ENCODE measurements around the gene MSLN.

The MSLN gene

DNA sequence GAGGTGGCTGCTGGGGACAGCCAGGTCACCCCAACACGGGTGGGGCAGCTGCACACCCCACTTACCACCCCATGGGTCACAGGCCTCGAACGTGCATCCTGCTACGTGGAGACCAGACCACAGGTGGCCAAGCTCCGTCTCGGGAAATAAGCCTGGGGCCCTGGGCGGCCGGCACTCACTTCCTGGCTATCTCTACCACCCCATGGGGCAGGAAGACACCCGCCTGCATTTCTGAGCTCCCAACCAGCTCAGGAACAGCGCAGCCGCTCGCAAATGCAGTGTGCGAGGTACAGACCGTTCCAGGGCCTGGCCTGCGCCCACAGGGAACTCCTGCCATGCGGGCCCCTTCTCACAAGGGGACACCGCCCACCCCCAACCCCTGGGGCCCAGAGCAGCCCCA, 44.9 kb downstream of the MSLN start:
- Histone ChIP-seq H3K4me1 (ENCODE audit: control insufficient read depth in 1 of 2, insufficient read depth in 2 of 2, low read length in 2 of 2) (peaks cover 0 to 10% of the 10 kb centered on the region in 2 donors), H3K27me3 (ENCODE audit: control insufficient read depth in 1 of 2, insufficient read depth in 2 of 2, low read length in 2 of 2) (peaks cover 31 to 34% of the 10 kb centered on the region in 2 donors), H3K4me3 (ENCODE audit: low read depth in 1 of 2, low read length in 2 of 2) (no peak overlapping the region), H3K9ac (ENCODE audit: low read depth in 1 of 2, low read length in 2 of 2) (no peak overlapping the region), H3K27ac (ENCODE audit: low read depth, low read length) (no peak overlapping the region), H3K36me3 (ENCODE audit: control insufficient read depth in 1 of 2, insufficient read depth in 2 of 2, low read length in 2 of 2) (no peaks in the 10 kb centered on the region), H3K9me3 (ENCODE audit: control insufficient read depth in 1 of 2, low read length in 2 of 2) (no peaks in the 10 kb centered on the region)

DNA sequence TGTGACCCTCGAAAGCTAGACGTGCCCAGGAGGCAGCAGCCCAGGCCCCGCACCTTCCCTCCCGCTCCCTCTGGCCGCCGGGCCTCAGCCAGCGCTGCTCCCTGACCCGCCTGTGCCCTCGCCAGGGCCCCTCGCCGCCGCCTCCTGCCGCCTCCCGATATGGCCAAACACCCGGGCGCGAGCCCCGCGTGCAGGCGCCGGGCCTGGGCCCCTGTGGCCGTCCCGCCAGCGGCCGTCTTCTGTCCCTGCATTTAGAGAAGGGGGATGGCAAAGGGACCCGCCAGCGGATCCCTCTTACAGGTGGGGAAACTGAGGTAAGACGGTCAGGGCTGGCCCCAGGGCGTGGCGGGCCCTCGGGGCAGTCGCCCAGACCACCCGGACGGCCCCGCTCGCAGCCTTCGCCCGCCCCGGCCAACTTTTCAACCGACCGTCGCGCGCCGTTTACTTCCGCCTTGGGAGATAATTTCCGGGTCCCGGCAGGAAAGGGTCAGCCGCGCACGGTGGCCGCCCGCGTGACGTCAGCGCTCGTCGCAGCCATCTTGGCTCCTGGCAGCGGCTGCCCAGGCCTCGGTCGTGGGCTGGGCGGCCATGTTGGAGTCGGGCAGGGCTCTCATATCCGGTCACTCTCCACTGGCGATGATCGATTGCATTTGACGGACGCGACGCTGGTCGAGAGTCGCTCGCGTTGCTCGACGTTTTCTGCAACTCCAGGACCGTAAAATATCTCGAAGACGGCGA, 47.0 kb downstream of the MSLN start:
- Histone ChIP-seq H3K27me3 (ENCODE audit: control insufficient read depth in 1 of 2, insufficient read depth in 2 of 2, low read length in 2 of 2) (peaks cover 15 to 18% of the 10 kb centered on the region in 2 donors), H3K4me1 (ENCODE audit: control insufficient read depth in 1 of 2, insufficient read depth in 2 of 2, low read length in 2 of 2) (peaks cover 0 to 10% of the 10 kb centered on the region in 2 donors), H3K9ac (ENCODE audit: low read depth in 1 of 2, low read length in 2 of 2) (peak overlapping the region; percentile 84 to 93), H3K9me3 (ENCODE audit: control insufficient read depth in 1 of 2, low read length in 2 of 2) (no peaks in the 10 kb centered on the region), H3K36me3 (ENCODE audit: control insufficient read depth in 1 of 2, insufficient read depth in 2 of 2, low read length in 2 of 2) (no peaks in the 10 kb centered on the region), H3K27ac (ENCODE audit: low read depth, low read length) (peak overlapping the region; percentile 81), H3K4me3 (ENCODE audit: low read depth in 1 of 2, low read length in 2 of 2) (peak overlapping the region; percentile 78 to 93)

DNA sequence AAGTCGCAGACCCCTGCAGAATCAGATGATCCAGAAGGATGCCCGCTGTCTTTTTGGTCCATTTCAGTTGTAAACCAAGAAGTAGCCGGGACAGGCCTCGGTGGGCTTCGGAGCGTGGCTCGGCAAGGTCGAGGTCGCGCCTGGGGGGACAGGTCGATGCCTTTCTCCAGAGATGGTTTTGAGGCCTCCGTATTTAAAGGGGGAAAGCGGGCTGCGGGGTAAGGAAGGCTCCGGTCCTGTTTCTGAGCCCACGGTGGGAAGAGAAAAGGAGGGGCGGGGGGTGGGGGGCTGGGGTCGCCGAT, 47.5 kb downstream of the MSLN start:
- peak overlapping the region; percentile 78 to 93 for H3K4me3 ChIP-seq (ENCODE audit: low read depth in 1 of 2, low read length in 2 of 2)
- peak overlapping the region; percentile 49 to 77 for H3K9ac ChIP-seq (ENCODE audit: low read depth in 1 of 2, low read length in 2 of 2)
- peaks cover 11 to 17% of the 10 kb centered on the region in 2 donors for H3K27me3 ChIP-seq (ENCODE audit: control insufficient read depth in 1 of 2, insufficient read depth in 2 of 2, low read length in 2 of 2)
- no peaks in the 10 kb centered on the region for H3K9me3 ChIP-seq (ENCODE audit: control insufficient read depth in 1 of 2, low read length in 2 of 2)
- peaks cover 0 to 10% of the 10 kb centered on the region in 2 donors for H3K4me1 ChIP-seq (ENCODE audit: control insufficient read depth in 1 of 2, insufficient read depth in 2 of 2, low read length in 2 of 2)
- no peak overlapping the region for H3K27ac ChIP-seq (ENCODE audit: low read depth, low read length)
- no peaks in the 10 kb centered on the region for H3K36me3 ChIP-seq (ENCODE audit: control insufficient read depth in 1 of 2, insufficient read depth in 2 of 2, low read length in 2 of 2)

DNA sequence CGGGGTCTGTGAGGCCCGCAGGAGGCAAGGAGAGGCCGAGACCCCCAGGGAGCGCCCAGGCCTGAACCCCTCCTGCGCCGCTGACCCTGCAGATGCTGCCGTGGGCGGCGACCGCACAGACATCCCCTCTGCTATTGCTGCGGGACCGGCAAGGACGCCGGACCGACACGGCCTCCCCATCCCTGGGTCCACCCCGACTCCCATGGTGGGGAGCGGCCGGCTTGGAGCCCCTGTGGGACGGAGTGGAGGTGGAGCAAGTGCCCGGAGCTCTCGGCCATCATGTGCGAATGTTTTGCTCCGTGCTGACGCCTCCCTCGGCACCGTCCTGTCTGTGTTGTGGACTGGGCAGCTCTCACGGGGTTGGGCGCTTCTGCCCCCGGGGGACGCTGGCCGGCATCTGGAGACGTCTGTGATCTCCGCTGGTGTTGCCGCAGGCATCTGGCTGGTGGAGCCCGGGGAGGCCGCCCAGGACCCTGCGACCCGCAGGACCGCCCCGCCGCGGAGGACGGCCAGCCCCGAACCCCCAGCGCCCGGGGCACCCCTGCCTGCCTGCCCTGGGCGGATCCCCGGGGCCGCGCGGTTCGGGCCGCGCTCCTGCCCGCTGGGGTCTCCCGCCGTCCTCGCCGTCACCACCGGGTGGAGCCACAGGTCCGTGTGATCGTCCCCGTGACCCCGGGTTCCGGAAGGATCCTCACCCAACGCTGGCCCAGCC, 52.8 kb downstream of the MSLN start:
- no peak overlapping the region for H3K9ac ChIP-seq (ENCODE audit: low read depth in 1 of 2, low read length in 2 of 2)
- H3K9me3 ChIP-seq (ENCODE audit: control insufficient read depth in 1 of 2, low read length in 2 of 2) = no peaks in the 10 kb centered on the region
- peaks cover 16 to 20% of the 10 kb centered on the region in 2 donors for H3K27me3 ChIP-seq (ENCODE audit: control insufficient read depth in 1 of 2, insufficient read depth in 2 of 2, low read length in 2 of 2)
- peaks cover 0 to 4% of the 10 kb centered on the region in 2 donors for H3K4me1 ChIP-seq (ENCODE audit: control insufficient read depth in 1 of 2, insufficient read depth in 2 of 2, low read length in 2 of 2)
- no peak overlapping the region for H3K4me3 ChIP-seq (ENCODE audit: low read depth in 1 of 2, low read length in 2 of 2)
- no peaks in the 10 kb centered on the region for H3K36me3 ChIP-seq (ENCODE audit: control insufficient read depth in 1 of 2, insufficient read depth in 2 of 2, low read length in 2 of 2)
- H3K27ac ChIP-seq (ENCODE audit: low read depth, low read length) = no peak overlapping the region

DNA sequence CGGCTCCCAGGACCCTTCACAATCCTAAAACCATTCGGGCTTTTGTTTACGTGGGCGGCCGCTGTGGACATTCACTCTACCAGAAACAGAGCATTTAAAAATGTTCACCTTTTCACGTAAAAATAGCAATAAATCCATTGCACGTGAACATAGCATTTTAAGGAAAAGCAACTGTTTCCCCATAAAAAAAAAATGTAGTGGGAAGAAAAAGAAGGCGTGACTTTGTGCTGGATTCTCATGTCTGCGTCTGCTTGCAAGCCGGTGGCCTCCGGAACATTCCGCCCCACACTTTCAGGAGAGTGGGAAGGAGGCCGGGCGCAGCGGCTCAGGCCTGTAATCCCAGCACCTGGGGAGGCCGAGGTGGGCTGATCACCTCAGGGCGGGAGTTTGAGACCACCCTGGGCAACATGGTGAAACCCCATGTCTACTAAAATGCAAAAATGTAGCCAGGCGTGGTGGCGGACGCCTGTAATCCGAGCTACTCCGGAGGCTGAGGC, 53.4 kb downstream of the MSLN start:
- Histone ChIP-seq H3K9ac (ENCODE audit: low read depth in 1 of 2, low read length in 2 of 2) (no peak overlapping the region), H3K27ac (ENCODE audit: low read depth, low read length) (no peak overlapping the region), H3K9me3 (ENCODE audit: control insufficient read depth in 1 of 2, low read length in 2 of 2) (peaks cover 0 to 3% of the 10 kb centered on the region in 2 donors), H3K36me3 (ENCODE audit: control insufficient read depth in 1 of 2, insufficient read depth in 2 of 2, low read length in 2 of 2) (no peaks in the 10 kb centered on the region), H3K27me3 (ENCODE audit: control insufficient read depth in 1 of 2, insufficient read depth in 2 of 2, low read length in 2 of 2) (peaks cover 16 to 24% of the 10 kb centered on the region in 2 donors), H3K4me1 (ENCODE audit: control insufficient read depth in 1 of 2, insufficient read depth in 2 of 2, low read length in 2 of 2) (no peaks in the 10 kb centered on the region), H3K4me3 (ENCODE audit: low read depth in 1 of 2, low read length in 2 of 2) (no peak overlapping the region)

DNA sequence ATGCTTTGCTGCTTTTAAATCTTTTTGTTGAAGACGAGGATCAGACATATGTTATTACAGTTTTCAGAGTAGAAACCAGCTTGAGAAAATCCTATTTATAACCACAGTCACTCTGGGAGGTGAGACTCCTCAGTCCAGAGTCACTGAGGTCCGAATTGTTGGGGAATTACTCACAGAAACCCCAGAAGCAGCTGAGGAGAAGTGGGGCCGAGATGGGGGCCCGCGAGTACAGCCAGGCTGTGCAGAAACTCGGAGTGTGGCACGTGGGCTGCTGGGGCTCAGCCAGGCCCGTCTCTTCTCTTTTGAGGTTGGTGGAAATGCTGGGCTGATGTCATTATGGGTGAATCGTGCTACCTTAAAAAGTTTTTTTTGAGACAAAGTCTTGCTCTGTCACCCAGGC, 54.4 kb downstream of the MSLN start:
- Histone ChIP-seq H3K36me3 (ENCODE audit: control insufficient read depth in 1 of 2, insufficient read depth in 2 of 2, low read length in 2 of 2) (no peaks in the 10 kb centered on the region), H3K27ac (ENCODE audit: low read depth, low read length) (no peak overlapping the region), H3K9me3 (ENCODE audit: control insufficient read depth in 1 of 2, low read length in 2 of 2) (peaks cover 0 to 3% of the 10 kb centered on the region in 2 donors), H3K9ac (ENCODE audit: low read depth in 1 of 2, low read length in 2 of 2) (no peak overlapping the region), H3K4me3 (ENCODE audit: low read depth in 1 of 2, low read length in 2 of 2) (no peak overlapping the region), H3K4me1 (ENCODE audit: control insufficient read depth in 1 of 2, insufficient read depth in 2 of 2, low read length in 2 of 2) (no peaks in the 10 kb centered on the region), H3K27me3 (ENCODE audit: control insufficient read depth in 1 of 2, insufficient read depth in 2 of 2, low read length in 2 of 2) (peaks cover 18 to 24% of the 10 kb centered on the region in 2 donors)

DNA sequence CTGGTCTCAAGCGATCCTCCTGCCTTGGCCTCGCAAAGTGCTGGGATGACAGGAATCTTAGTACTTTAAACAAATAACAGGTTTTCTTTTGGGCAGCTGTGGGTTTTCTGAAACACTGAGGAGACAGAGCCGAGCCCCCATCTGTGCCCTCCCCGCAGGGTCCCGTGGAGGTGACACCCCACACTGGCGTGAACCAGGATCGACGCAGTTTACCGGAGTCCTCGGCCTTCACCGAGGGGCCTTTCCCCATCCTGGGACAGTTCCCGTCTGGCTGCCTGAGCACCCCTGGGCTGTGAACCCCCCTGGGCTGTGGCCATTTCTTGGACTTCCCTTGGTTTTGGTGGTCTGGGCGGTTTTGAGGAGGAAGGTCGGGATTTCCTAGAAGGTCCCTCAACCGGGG, 55.3 kb downstream of the MSLN start:
- Histone ChIP-seq H3K9me3 (ENCODE audit: control insufficient read depth in 1 of 2, low read length in 2 of 2) (peaks cover 0 to 3% of the 10 kb centered on the region in 2 donors), H3K27me3 (ENCODE audit: control insufficient read depth in 1 of 2, insufficient read depth in 2 of 2, low read length in 2 of 2) (peaks cover 18 to 24% of the 10 kb centered on the region in 2 donors), H3K27ac (ENCODE audit: low read depth, low read length) (no peak overlapping the region), H3K4me3 (ENCODE audit: low read depth in 1 of 2, low read length in 2 of 2) (no peak overlapping the region), H3K9ac (ENCODE audit: low read depth in 1 of 2, low read length in 2 of 2) (no peak overlapping the region), H3K4me1 (ENCODE audit: control insufficient read depth in 1 of 2, insufficient read depth in 2 of 2, low read length in 2 of 2) (no peaks in the 10 kb centered on the region), H3K36me3 (ENCODE audit: control insufficient read depth in 1 of 2, insufficient read depth in 2 of 2, low read length in 2 of 2) (no peaks in the 10 kb centered on the region)

DNA sequence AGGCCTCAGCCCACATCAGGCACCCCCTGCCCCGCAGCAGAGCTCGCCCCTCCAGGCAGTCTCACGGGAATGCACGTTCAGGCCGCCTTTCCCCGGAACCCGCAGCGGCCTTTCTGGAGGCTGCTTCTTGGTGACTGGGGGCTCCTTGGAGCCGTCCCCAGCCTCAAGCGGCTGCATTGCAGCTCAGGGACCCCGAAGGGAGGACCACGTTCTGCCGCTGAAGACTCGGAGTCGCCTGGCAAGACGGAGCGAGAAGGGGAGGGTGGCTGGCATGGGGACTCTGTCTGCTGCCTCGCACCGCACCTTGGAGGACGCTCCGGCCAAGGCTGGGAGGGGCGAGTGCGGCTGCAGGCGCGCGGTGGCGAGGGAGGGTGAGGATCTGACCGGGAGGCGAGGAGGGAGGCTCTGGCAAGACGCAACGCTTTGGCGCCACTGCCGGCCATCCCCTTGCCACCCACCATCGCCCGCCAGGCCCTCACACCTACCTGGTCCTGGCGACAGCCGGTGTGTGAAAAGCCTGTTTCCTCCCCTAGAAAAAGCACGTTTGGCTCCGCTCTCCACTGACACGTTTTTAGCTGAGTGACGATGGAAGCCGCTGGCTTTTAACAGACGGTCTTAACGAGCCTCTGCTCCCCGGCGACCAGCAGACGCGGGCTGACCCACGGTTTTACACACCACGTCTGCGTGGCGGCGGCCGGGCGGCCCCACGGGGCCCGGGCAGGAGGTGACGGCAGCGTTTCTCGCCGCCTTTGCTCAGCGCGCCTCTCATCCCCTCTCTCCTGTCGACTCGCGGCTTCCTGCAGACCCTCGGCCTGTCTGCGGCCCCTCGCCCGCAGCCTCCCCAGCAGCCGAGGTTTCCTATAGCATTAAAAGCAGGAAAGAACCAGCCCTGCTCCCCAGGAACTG, 56.7 kb downstream of the MSLN start:
- Histone ChIP-seq H3K4me3 (ENCODE audit: low read depth in 1 of 2, low read length in 2 of 2) (no peak overlapping the region), H3K4me1 (ENCODE audit: control insufficient read depth in 1 of 2, insufficient read depth in 2 of 2, low read length in 2 of 2) (no peaks in the 10 kb centered on the region), H3K36me3 (ENCODE audit: control insufficient read depth in 1 of 2, insufficient read depth in 2 of 2, low read length in 2 of 2) (no peaks in the 10 kb centered on the region), H3K9ac (ENCODE audit: low read depth in 1 of 2, low read length in 2 of 2) (no peak overlapping the region), H3K27ac (ENCODE audit: low read depth, low read length) (no peak overlapping the region), H3K9me3 (ENCODE audit: control insufficient read depth in 1 of 2, low read length in 2 of 2) (peaks cover 0 to 3% of the 10 kb centered on the region in 2 donors), H3K27me3 (ENCODE audit: control insufficient read depth in 1 of 2, insufficient read depth in 2 of 2, low read length in 2 of 2) (peaks cover 16 to 28% of the 10 kb centered on the region in 2 donors)

DNA sequence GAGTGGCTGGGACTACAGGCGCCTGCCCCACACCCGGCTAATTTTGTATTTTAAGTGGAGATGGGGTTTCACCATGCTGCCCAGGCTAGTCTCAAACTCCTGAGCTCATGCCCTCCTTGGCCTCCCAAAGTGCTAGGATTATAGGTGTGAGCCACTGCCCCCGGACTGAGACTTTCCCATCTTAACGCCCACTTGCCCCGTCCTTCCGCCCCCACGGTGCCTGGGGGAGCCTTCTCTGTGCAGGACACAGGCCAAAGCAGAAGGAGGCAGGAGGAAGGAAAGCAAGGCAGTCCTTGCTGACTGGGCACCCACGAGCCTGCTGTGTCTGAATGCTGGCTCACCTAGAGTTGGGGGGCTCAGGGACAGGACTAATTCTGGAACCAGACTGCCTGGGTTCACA, 57.6 kb downstream of the MSLN start:
- peaks cover 11 to 26% of the 10 kb centered on the region in 2 donors for H3K27me3 ChIP-seq (ENCODE audit: control insufficient read depth in 1 of 2, insufficient read depth in 2 of 2, low read length in 2 of 2)
- peaks cover 0 to 3% of the 10 kb centered on the region in 2 donors for H3K9me3 ChIP-seq (ENCODE audit: control insufficient read depth in 1 of 2, low read length in 2 of 2)
- no peaks in the 10 kb centered on the region for H3K36me3 ChIP-seq (ENCODE audit: control insufficient read depth in 1 of 2, insufficient read depth in 2 of 2, low read length in 2 of 2)
- no peak overlapping the region for H3K9ac ChIP-seq (ENCODE audit: low read depth in 1 of 2, low read length in 2 of 2)
- no peaks in the 10 kb centered on the region for H3K4me1 ChIP-seq (ENCODE audit: control insufficient read depth in 1 of 2, insufficient read depth in 2 of 2, low read length in 2 of 2)
- no peak overlapping the region for H3K27ac ChIP-seq (ENCODE audit: low read depth, low read length)
- no peak overlapping the region for H3K4me3 ChIP-seq (ENCODE audit: low read depth in 1 of 2, low read length in 2 of 2)

Data from duodenal mucosa (tissue), 2 donors.